ENCODE measurements around the gene FGFRL1.

DNA sequence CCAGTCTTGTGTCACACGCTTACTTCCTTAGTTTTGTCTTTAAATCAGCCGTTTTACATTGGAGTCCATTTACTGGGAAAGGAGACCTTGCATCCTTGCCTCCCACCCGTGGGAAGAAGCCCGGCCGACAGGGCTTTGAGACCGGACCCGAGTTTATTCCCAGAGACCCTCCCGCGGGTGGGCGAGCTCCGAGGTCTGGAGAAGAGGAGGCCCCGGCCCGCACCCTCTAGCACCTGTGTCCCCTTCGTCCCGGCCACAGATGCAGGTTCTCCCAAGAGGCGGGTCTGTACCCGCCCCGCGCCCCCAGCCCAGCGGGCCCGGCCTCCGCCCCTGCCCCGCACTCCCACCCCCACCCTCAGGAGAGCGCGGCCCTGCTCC lies 14.4 kb upstream of the FGFRL1 start:
- TF ChIP-seq SUZ12 (IDR thresholded peaks at IDR 0.05; ENCODE audit: extremely low read depth, insufficient read depth, insufficient read length) (no peak), YY1 (IDR thresholded peaks at IDR 0.05; ENCODE audit: insufficient read depth, insufficient read length) (no peak), ZNF274 (IDR thresholded peaks at IDR 0.05; ENCODE audit: low read depth, low read length) (no peak)
